ENCODE data around the gene CALML6.
A peak's percentile ranks its signal among the peaks of the same experiment; 100 is the strongest.

CALML6 gene

DNA sequence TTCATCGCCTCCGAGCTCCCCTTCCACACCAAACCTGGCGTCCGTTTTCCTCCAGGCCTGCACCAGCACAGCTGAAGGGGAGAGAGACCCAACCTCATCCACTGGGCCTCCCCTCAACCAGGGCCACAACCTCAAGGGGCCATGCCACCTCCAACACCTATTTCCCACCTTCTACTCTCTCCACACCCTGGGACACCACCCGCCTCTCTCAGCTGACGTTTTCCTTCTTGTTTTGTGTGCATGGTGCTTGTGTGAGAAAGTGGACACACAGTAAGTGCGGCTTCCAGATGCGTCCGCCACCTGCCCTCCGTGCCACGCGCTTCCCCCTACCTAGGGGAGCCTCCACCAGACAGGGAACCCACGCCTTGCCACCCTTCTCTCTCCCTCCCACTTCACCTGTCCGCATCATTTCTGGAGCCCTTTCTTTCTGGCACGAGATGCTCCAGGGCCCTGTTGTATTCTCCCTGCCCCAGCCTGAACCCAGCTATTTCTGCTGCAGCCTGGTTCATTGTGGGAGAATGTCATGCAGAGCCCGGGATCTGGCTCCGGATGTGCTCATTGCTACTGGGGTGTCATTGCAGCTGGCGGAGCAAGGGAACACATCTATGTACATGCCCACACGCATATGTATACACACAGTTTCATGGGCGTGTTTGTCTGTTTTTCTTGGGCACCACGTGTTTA is 22.8 kb upstream of the CALML6 start:
- no peak for DNase-seq

DNA sequence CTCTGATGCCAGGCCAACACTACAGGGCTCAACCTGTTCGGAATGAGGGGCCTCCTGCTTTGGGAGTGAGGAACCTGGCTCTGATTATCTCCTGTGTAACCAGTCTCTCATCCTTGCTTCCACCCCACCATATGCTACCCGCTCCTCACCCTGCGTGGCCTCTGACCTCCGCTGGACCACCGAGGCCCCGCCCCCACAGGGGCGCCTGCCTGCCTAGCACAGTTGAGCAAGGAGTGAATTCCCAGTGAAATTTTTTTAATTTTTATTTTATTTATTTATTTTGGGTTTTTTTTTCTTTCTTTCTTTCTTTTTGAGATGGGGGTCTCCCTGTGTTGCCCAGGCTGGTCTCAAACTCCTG is 22.3 kb upstream of the CALML6 start:
- no peak for DNase-seq

DNA sequence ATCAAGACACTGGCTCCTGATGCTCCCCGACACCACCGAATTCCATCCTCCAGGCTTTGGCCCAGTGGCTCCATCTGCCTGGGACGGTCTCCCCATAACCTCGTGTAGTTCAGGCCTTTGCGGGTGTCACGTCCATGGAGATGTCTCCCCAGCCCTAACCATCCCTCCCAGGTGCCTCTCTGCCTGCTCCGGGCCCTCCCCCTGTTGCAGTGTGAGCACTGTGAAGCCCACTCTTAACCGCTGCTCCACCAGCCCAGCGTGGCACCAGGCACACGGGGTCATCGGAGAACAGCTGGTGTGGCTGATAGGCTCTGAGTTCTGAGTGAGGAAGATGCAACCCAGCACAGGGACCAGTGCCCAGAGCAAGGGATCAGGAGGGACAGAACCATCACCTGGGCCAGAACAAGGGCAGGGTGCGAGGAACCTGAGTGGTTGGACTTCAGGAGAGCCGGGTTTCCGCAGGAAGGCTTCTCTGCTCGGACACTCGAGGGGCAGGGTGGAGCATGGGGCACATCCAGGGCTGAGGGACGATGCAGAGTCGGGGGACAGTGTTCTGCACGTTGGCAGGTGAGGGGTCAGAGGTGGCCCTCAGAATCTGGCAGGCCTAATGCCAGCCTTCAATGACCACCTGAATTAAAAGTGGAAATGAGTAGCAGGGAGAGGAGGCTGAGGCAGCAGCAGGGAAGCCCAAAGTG is 21.6 kb upstream of the CALML6 start:
- DNase-seq, result no peak

- DNase-seq, result no peak
Observed at GRCh38 chr1:1893997-1894353, 21.1 kb upstream of the CALML6 start.

DNA sequence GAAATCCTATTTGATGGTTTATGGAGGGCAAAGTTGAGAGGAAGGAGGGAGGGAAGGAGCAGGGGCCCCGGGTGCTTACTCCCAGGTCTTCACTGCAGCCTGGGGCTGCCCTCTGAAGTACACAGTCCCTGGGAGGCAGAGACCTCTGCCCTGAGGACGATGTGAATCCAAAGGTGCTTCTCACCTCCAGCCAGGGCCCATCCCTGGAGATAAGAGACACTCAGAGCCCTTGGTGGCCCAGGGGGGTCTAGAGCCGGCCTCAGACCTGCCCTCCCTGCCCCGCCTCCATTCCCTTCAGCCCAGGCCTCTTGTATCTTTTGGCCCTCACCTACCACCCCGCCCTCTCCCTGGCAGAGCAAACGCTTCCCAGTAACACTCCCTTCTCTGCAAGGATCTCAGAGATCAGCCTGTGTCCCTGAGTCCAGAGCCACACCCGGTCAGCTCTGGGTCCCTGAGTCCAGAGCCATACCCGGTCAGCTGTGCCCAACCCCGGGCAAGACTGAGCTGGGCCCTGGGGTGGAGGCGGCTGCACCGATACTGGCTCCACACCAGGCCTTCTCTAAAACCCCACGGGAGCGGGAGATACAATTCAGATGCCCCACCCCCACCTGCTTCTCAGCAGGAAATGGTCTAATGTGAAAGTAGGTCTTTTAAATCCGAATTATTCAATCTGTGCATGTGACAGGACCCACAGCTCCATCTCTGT is 20.6 kb upstream of the CALML6 start:
- DNase-seq, result no peak

DNA sequence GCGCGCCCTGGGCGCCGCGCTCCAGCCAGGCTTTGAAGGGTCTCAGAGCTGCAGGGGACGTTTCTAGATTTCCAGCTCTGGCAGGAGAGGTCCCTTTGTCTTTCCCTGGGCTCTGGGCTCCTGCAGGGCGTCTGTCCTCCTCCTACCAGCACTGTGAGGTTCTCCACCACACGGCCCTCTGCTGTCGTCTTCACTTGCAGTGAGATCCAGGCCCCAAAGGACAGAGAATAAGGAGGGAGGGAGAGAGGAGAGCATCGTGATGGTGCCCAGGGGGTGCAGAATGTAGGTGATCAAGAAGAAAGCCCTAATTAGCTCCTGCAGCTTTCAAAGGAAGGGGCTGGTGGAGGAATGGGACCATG is 20.0 kb upstream of the CALML6 start:
- DNase-seq, result no peak

GRCh38 chr1:1895456-1896336 is 19.4 kb upstream of the CALML6 start:
- DNase-seq, result no peak

GRCh38 chr1:1898246-1898933 is 16.7 kb upstream of the CALML6 start:
- no peak for DNase-seq

DNA sequence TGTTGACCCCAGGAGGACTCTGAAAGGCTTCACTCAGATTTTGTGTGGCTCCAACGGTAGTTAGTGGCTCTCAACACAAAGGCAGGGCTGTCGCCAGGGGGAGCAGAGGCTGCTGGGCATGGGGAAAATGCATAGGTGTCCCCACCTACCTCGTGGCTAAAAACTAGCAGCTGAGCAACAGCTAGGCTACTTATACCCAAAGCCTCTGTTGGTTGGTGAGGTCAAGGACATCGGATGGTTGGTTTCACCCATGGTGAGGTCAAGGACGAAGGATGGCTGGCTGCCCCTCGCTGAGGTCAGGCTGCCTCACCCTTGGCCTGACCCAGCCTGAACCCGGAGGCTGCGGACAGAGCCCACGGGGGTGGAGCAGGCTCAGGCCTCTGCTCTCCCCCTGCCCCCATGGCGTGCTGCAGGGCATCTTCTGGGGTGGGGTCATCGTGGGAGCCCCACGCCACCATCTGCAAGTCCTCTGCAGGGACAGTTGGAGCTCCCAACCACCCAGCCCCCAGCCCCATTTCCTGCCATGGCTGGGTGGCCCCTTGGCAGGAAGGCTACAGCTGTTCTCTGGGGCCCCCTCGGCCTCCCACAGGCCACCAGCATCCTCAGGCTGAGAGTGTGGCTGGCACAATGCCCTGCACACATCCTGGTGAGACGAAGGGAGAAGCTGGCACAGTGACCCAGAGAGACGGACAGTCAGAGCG is 15.6 kb upstream of the CALML6 start:
- DNase-seq, result peak in 3 of 4 experiments; percentile 18 to 41 (median 32)

DNA sequence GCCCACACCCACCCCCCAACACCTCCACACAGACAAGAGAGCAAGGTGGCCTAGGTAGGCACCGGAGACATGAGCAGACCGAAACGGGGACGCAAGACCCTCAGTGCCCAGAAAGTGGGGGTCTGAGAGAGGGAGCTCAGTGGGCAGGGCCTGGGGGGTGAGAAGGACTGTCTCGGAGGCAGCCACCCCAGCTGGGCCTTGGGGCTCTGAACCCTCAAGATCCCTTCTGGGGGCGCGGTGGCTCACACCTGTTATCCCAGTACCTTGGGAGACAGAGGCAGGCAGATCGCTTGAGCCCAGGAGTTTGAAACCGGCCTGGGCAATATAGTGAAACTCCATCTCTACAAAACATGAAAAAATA is 15.1 kb upstream of the CALML6 start:
- no peak for DNase-seq

- DNase-seq, result no peak
Observed at GRCh38 chr1:1900883-1901640, 14.0 kb upstream of the CALML6 start.

- no peak for DNase-seq
Observed at GRCh38 chr1:1901641-1902294, 13.3 kb upstream of the CALML6 start.

DNA sequence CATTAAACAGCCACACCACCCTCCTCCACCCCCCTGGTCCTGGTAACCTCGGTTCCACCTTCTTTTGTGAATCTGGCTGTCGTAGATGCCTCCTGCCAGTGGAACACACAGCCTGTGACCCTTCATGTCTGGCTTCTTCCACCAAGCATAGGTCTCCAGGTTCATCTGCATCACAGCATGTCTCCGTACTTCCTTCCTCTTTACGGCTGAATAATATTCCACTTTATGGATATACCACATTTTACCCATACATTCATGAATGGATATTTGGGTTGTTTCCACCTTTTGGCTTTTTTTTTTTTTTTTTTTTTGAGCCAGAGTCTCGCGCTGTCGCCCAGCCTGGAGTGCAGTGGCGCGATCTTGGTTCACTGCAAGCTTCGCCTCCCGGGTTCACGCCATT is 11.8 kb upstream of the CALML6 start:
- DNase-seq, result no peak

DNA sequence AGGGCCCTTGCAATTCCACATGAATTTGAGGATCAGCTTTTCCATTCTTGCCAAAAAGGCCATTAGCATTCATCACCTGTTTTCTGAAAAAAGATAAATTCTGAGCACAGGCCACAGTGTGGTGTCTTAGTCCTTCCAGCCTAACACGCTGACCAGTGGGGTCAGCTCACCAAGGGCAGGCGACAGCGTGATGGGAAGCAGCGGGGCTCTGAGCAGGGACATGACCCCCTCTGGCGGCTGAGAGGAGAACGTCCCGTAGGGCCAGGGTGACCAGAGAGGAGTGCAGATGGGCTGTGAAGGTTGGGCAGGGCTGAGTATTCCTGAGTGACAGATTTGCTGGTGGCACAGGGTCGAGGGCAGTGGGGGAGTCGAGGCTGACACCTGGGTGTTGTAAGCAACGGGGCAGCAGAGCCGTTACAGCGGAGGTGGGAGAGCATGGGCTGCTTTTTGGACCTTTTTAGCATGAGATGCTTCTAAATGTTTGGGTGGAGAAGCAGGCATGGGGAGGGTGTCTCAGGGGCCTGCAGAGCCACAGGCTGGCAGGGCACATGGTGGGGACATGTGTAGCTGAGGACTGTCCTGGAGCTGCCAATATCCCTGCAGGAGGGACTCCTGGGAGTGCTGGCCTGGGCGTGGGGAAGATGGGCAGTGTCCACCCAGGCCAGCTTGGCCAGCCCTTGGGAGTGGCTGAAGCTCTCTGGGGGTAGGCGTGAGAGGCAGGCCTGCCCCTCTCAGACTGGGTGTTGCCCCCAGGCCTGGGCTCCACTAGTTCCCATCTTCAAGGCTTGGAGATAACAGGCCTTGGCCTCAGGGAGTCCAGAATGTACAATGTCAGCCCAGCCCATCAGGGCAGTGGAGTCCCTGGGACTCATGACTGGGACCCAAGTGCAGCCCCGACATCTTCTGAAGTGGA is 8.6 kb upstream of the CALML6 start:
- peak; percentile 92 to 94 (median 92) for DNase-seq

- no peak for DNase-seq
Observed at GRCh38 chr1:1907098-1907736, 7.8 kb upstream of the CALML6 start.

DNA sequence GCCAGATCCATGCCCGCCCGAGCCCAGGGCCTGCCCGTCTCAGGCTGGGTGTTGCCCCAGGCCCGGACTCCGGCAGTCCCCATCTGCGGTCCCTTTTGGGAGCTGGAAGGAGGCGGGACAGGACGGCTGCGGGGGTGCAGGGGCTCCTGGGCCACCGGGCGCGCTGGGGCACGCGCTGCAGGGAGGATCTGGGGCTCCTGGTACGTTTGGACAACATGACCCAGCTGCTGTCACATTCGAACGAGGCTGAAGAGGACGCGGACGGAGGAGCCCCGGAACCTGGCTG is 6.6 kb upstream of the CALML6 start:
- peak in 1 of 4 experiments; percentile 21 for DNase-seq

DNA sequence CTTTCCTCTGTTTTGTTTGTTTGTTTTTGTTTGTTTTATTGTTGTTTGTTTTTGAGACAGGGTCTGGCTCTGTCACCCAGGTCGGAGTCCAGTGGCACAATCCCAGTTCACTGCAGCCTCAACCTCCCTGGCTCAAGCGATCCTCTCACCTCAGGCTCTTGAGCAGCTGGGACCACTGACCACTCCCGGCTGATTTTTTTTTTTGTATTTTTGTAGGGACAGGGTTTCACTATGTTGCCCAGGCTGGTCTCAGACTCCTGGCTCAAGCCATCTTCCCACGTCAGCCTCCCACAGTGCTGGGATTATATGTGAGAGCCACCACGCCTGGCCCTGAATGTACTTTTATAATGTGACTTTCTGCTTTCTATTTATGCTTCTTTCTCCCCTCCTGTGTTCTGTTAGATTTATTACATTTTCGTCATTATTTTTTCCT is 5.0 kb upstream of the CALML6 start:
- DNase-seq, result no peak

GRCh38 chr1:1910651-1911331 is 4.3 kb upstream of the CALML6 start:
- no peak for DNase-seq

Data from suppressor macrophage (primary cell).